Nephron (organoid): ENCODE data around the gene NPTX1.

ENCODE experiments used
- H3K27ac Mint-ChIP-seq, 3 experiments: 2 replicates each; pipeline ENCODE4 v1.8.0; 2020; ENCODE audit warnings: mixed read lengths in 3 of 3, mild to moderate bottlenecking in 2 of 3, moderate library complexity in 1 of 3
- H3K27me3 Mint-ChIP-seq: 2 replicates; pipeline ENCODE4 v1.8.0; 2021; ENCODE audit warnings: low read depth, mild to moderate bottlenecking, moderate library complexity, mixed read lengths
- H3K36me3 Mint-ChIP-seq: 2 replicates; pipeline ENCODE4 v1.8.0; 2020; ENCODE audit warnings: low read depth, mixed read lengths
- H3K4me1 Mint-ChIP-seq: 2 replicates; pipeline ENCODE4 v1.8.0; 2020; ENCODE audit warnings: mixed read lengths
- H3K4me3 Mint-ChIP-seq, 3 experiments: 2 replicates each; pipeline ENCODE4 v1.8.0; 2020; ENCODE audit warnings: mild to moderate bottlenecking in 3 of 3, mixed read lengths in 3 of 3, moderate library complexity in 2 of 3
- H3K9me3 Mint-ChIP-seq: 2 replicates; pipeline ENCODE4 v1.8.0; 2020; ENCODE audit warnings: mixed read lengths
- TF ChIP-seq, protein P1 (sequence below), 3 experiments: fragments of 200-600 bp; sonication (generic); IDR thresholded peaks; one replicate each; pipeline ENCODE4 v1.5.0; 2021; ENCODE audit warnings: antibody characterized with exemption in 3 of 3; ENCODE audit not compliant: unreplicated experiment in 3 of 3

Gene NPTX1

DNA sequence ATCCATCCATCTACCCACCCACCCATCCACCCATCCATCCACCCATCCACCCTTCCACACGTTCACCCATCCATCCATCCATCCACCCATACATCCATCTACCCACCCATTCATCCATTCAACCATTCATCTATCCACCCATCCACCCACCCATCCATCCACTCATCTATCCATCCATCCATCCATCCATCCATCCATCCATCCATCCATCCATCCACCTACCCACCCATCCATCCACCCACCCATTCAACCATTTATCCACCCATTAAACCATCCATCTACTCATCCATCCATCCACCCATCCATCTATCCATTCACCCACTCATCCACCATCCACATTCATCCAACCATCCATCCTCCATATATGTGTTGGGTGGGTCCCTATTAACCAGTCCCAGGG is 42.0 kb upstream of the NPTX1 start:
- Mint-ChIP-seq H3K4me1 (peaks cover 7% of the 10 kb centered on the region), H3K9me3 (no peaks in the 10 kb centered on the region), H3K36me3 (no peaks in the 10 kb centered on the region), H3K27ac (no peak overlapping the region), H3K27me3 (peaks cover 15% of the 10 kb centered on the region), H3K4me3 (no peak overlapping the region)
- TF ChIP-seq, protein P1, sequence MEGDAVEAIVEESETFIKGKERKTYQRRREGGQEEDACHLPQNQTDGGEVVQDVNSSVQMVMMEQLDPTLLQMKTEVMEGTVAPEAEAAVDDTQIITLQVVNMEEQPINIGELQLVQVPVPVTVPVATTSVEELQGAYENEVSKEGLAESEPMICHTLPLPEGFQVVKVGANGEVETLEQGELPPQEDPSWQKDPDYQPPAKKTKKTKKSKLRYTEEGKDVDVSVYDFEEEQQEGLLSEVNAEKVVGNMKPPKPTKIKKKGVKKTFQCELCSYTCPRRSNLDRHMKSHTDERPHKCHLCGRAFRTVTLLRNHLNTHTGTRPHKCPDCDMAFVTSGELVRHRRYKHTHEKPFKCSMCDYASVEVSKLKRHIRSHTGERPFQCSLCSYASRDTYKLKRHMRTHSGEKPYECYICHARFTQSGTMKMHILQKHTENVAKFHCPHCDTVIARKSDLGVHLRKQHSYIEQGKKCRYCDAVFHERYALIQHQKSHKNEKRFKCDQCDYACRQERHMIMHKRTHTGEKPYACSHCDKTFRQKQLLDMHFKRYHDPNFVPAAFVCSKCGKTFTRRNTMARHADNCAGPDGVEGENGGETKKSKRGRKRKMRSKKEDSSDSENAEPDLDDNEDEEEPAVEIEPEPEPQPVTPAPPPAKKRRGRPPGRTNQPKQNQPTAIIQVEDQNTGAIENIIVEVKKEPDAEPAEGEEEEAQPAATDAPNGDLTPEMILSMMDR (IDR thresholded peaks at IDR 0.05; ENCODE audit: unreplicated experiment in 3 of 3): no peak

- no peak overlapping the region for H3K4me3 Mint-ChIP-seq
- peaks cover 14% of the 10 kb centered on the region for H3K27me3 Mint-ChIP-seq
- TF ChIP-seq, protein P1 (IDR thresholded peaks at IDR 0.05; ENCODE audit: unreplicated experiment in 3 of 3): no peak
- H3K27ac Mint-ChIP-seq: no peak overlapping the region
- peaks cover 9% of the 10 kb centered on the region for H3K4me1 Mint-ChIP-seq
- H3K9me3 Mint-ChIP-seq: no peaks in the 10 kb centered on the region
- no peaks in the 10 kb centered on the region for H3K36me3 Mint-ChIP-seq
Observed at GRCh38 chr17:80517641-80518040, 41.2 kb upstream of the NPTX1 start.

- Mint-ChIP-seq H3K9me3 (no peaks in the 10 kb centered on the region), H3K27ac (no peak overlapping the region), H3K27me3 (peaks cover 16% of the 10 kb centered on the region), H3K4me1 (peaks cover 9% of the 10 kb centered on the region), H3K4me3 (no peak overlapping the region), H3K36me3 (no peaks in the 10 kb centered on the region)
- TF ChIP-seq, protein P1 (IDR thresholded peaks at IDR 0.05; ENCODE audit: unreplicated experiment in 3 of 3): no peak
Observed at GRCh38 chr17:80516171-80516932, 39.9 kb upstream of the NPTX1 start.

GRCh38 chr17:80513892-80514291 is 37.5 kb upstream of the NPTX1 start:
- Mint-ChIP-seq H3K36me3 (no peaks in the 10 kb centered on the region), H3K9me3 (no peaks in the 10 kb centered on the region), H3K4me3 (no peak overlapping the region), H3K27ac (no peak overlapping the region), H3K27me3 (peaks cover 11% of the 10 kb centered on the region), H3K4me1 (peaks cover 4% of the 10 kb centered on the region)
- TF ChIP-seq, protein P1 (IDR thresholded peaks at IDR 0.05; ENCODE audit: unreplicated experiment in 3 of 3): no peak

DNA sequence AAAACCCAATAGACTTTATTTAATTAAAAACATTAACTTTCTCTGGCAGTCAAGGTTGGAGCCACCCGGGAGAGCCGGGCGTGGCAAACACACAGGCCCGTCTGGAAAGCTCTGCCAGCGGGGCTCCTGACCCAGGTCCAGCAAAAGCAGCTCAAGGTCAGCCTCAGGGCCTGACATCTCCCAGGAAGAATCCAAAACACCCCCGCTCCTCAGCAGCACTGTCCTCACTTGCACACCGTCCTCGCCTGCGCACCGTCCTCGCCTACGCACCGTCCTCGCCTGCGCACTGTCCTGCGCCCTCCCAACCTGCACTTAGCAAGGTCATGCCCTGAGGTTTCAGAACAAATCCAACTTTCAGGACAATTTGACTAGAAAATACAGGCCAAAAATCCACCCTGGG is 36.8 kb upstream of the NPTX1 start:
- TF ChIP-seq, protein P1 (IDR thresholded peaks at IDR 0.05; ENCODE audit: unreplicated experiment in 3 of 3): no peak
- no peak overlapping the region for H3K27ac Mint-ChIP-seq
- peaks cover 16% of the 10 kb centered on the region for H3K27me3 Mint-ChIP-seq
- no peak overlapping the region for H3K4me3 Mint-ChIP-seq
- H3K4me1 Mint-ChIP-seq: peaks cover 4% of the 10 kb centered on the region
- no peaks in the 10 kb centered on the region for H3K9me3 Mint-ChIP-seq
- H3K36me3 Mint-ChIP-seq: no peaks in the 10 kb centered on the region

GRCh38 chr17:80512233-80512632 is 35.8 kb upstream of the NPTX1 start:
- TF ChIP-seq, protein P1 (IDR thresholded peaks at IDR 0.05; ENCODE audit: unreplicated experiment in 3 of 3): no peak
- Mint-ChIP-seq H3K4me3 (no peak overlapping the region), H3K27me3 (peaks cover 24% of the 10 kb centered on the region), H3K27ac (no peak overlapping the region), H3K4me1 (peaks cover 4% of the 10 kb centered on the region), H3K36me3 (no peaks in the 10 kb centered on the region), H3K9me3 (no peaks in the 10 kb centered on the region)
